Tibial artery (tissue), 4 donors: ENCODE results near the gene PMEPA1.

Experiments used
- DNase-seq, 2 donors: peaks; one replicate each; pipeline ENCODE4 v3.0.0-alpha.2; 2019
- H3K27ac ChIP-seq, 2 donors: fragments of 200-600 bp; sonication (generic) in 1 of 2; 1 replicate in 1 of 2; 2 replicates in 1 of 2; pipeline ENCODE4 v1.5.1; 2018 to 2019; ENCODE audit warnings: mild to moderate bottlenecking in 1 of 2
- H3K27me3 ChIP-seq, 2 donors: fragments of 200-600 bp; sonication (generic) in 1 of 2; one replicate each; pipeline versions ENCODE4 v1.5.1 to v1.6.0; 2016 to 2019
- H3K36me3 ChIP-seq, 3 donors: fragments of 200-600 bp; sonication (generic) in 2 of 3; one replicate each; pipeline ENCODE4 v1.5.1; 2016 to 2019; ENCODE audit warnings: mild to moderate bottlenecking in 2 of 3
- H3K4me1 ChIP-seq, 4 donors: fragments of 200-600 bp; sonication (generic) in 2 of 4; 1 replicate in 3 of 4; 2 replicates in 1 of 4; pipeline ENCODE4 v1.5.1; 2016 to 2019
- H3K4me3 ChIP-seq, 2 donors: fragments of 200-600 bp; sonication (generic) in 1 of 2; 1 replicate in 1 of 2; 2 replicates in 1 of 2; pipeline ENCODE4 v1.5.1; 2018 to 2019; ENCODE audit warnings: mild to moderate bottlenecking in 2 of 2
- H3K9me3 ChIP-seq, 3 donors: fragments of 200-600 bp; sonication (generic) in 1 of 3; one replicate each; pipeline ENCODE4 v1.5.1; 2016 to 2019
- CTCF ChIP-seq, 2 experiments: fragments of 200-600 bp in 1 of 2; fragments of 450-650 bp in 1 of 2; IDR thresholded peaks; one replicate each; pipeline ENCODE4 v1.5.1; 2017 to 2019; ENCODE audit warnings: antibody characterized with exemption in 2 of 2, mild to moderate bottlenecking in 1 of 2, moderate library complexity in 1 of 2
- intact Hi-C: fragments of 100-400 bp; cut with DNase I; formaldehyde crosslinking; loops from one replicate; pipeline ENCODE4 v1.15.0; 2023; ENCODE audit warnings: low total_unique reads

The PMEPA1 gene

DNA sequence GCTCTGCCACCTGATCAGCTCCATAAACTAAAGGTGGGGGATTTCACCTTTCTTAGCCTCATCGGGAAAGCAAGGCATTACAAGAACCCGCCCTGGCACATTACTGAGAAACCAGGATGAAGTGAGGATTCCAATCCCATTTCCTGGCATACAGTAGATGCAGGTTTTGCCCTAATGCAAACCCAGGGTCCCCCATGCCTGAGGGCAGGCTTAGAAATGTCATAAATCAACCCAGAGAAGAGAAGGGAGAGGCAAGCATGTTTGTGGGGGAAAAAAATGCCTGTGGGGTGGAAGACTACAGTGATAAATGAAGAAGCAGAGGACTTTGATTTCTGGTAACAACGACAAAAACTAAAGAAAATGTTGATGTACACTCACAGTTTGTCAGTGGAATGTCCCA lies 18.0 kb upstream of the PMEPA1 start:
- intact Hi-C loops = no loop called here
- H3K9me3 ChIP-seq = no peaks in the 10 kb centered on the region

GRCh38 chr20:57725636-57726035 lies 15.8 kb upstream of the PMEPA1 start:
- Histone ChIP-seq H3K4me1 (peaks cover 0 to 8% (median 2%) of the 10 kb centered on the region in 4 donors), H3K27me3 (no peaks in the 10 kb centered on the region), H3K9me3 (no peaks in the 10 kb centered on the region), H3K27ac (no peak overlapping the region), H3K36me3 (no peaks in the 10 kb centered on the region), H3K4me3 (no peak overlapping the region)
- no peak for DNase-seq
- TF ChIP-seq CTCF (IDR thresholded peaks at IDR 0.05) = no peak
- intact Hi-C loops = no loop called here

More for the DNA sequence above, 18.0 kb upstream of the PMEPA1 start:
- DNase-seq = no peak
- TF ChIP-seq CTCF (IDR thresholded peaks at IDR 0.05) = no peak
- Histone ChIP-seq H3K27me3 (no peaks in the 10 kb centered on the region), H3K4me3 (no peak overlapping the region), H3K27ac (no peak overlapping the region), H3K4me1 (peaks cover 0 to 11% (median 4%) of the 10 kb centered on the region in 4 donors), H3K36me3 (no peaks in the 10 kb centered on the region)

DNA sequence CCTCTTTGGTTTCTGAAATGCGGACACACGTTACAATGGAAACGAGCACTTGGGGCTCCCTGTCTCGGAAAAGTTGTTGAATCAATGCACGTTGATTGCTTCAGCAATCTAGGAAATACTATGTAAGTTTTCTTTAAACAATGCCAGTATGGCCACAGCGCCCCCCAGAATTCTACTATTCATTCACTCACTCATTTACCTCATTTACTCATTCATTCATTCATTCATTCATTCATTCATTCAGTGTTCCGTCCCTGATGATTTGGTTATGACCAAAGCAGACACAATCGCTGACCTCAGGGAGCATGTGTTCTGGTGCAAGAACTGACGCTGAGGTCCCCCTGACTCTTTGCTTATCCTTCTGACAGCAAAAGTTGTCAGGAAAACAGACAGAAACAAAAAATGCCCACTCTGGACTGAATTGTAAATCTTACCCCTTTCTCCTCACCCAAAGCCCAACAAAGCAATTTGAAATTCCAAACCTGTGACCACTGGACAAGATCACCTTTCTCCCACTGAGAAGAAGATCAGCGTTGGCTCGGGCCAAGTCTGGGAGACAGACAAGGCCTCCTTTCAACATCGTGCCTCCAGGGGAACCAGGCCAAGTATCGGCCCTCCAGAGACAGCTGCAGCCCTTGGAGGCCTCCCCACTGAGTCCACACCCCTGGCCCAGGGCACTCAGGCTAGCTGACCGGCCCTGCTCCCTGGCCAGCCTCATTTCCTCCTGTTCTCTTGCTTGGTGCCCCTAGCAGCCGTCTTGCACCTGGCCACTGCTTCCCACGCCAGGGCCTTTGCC lies 15.0 kb upstream of the PMEPA1 start:
- H3K4me3 ChIP-seq = no peak overlapping the region
- no peaks in the 10 kb centered on the region for H3K36me3 ChIP-seq
- intact Hi-C loops = no loop called here
- H3K27ac ChIP-seq = no peak overlapping the region
- no peak for TF ChIP-seq CTCF (IDR thresholded peaks at IDR 0.05)
- H3K27me3 ChIP-seq = no peaks in the 10 kb centered on the region
- DNase-seq = no peak
- no peaks in the 10 kb centered on the region for H3K9me3 ChIP-seq
- no peaks in the 10 kb centered on the region for H3K4me1 ChIP-seq

- Histone ChIP-seq H3K27ac (no peak overlapping the region), H3K4me3 (no peak overlapping the region), H3K36me3 (no peaks in the 10 kb centered on the region), H3K27me3 (no peaks in the 10 kb centered on the region), H3K4me1 (peaks cover 0 to 7% (median 2%) of the 10 kb centered on the region in 4 donors), H3K9me3 (no peaks in the 10 kb centered on the region)
- no peak for DNase-seq
- intact Hi-C loops = no loop called here
- no peak for TF ChIP-seq CTCF (IDR thresholded peaks at IDR 0.05)
These were observed 14.0 kb upstream of the PMEPA1 start for GRCh38 chr20:57723816-57724215.

DNA sequence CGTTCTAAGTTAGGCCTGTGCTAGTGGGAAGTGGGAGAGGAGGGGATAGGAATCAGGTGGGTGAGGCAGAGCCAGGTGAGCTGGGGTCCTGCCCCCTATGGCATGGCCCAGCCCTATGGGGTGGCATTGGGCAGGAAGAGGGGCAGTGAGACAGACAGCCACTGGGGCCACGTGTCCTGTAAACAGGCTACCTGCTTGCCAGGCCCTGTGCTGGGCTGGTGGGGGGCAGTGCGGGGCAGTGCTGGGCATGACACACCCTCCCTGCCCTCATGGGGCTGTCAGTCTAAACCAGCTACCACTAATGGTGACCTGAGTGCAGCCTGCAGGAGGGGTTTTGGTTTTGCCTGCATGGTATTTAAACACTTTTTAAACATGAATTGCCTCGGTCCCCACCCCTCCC lies 10.1 kb upstream of the PMEPA1 start:
- H3K4me1 ChIP-seq = peaks cover 0 to 43% (median 33%) of the 10 kb centered on the region in 4 donors
- no peak for TF ChIP-seq CTCF (IDR thresholded peaks at IDR 0.05)
- intact Hi-C loops = loop anchor here (5.0 kb wide), 1 partner anchor 457 kb away; no protein-coding TSS in a partner anchor
- no peaks in the 10 kb centered on the region for H3K9me3 ChIP-seq
- no peak overlapping the region for H3K4me3 ChIP-seq
- H3K36me3 ChIP-seq = no peaks in the 10 kb centered on the region
- DNase-seq = no peak
- H3K27me3 ChIP-seq = no peaks in the 10 kb centered on the region
- H3K27ac ChIP-seq = no peak overlapping the region
